OCI-LY1 (cell line): ENCODE results near the gene ZFP90.

Experiments
- H2AFZ ChIP-seq: fragments of 200-600 bp; sonication (generic), shearing (Covaris generic); 2 replicates; pipeline ENCODE4 v1.6.0; 2014; ENCODE audit warnings: antibody characterized with exemption, mild to moderate bottlenecking, low read length
- H3F3A ChIP-seq: fragments of 200-600 bp; sonication (generic), shearing (Covaris generic); 2 replicates; pipeline ENCODE4 v1.6.0; 2014; ENCODE audit warnings: mild to moderate bottlenecking, antibody characterized with exemption, low read length, moderate library complexity; ENCODE audit not compliant: insufficient read depth
- H3K27ac ChIP-seq: fragments of 200-600 bp; sonication (generic); 2 replicates; pipeline ENCODE4 v1.5.1; 2014; ENCODE audit warnings: low read length, mixed run types, mild to moderate bottlenecking, low read depth; ENCODE audit not compliant: poor library complexity, severe bottlenecking
- H3K27me3 ChIP-seq: fragments of 200-600 bp; sonication (generic); 2 replicates; pipeline ENCODE4 v1.6.0; 2014; ENCODE audit warnings: antibody characterized with exemption, mild to moderate bottlenecking, low read length, moderate library complexity; ENCODE audit not compliant: insufficient read depth
- H3K36me3 ChIP-seq: fragments of 200-600 bp; sonication (generic); 2 replicates; pipeline ENCODE4 v1.6.1; 2014; ENCODE audit warnings: mild to moderate bottlenecking, antibody characterized with exemption, low read length, moderate library complexity, mixed read lengths; ENCODE audit not compliant: insufficient read depth
- H3K4me1 ChIP-seq: fragments of 200-600 bp; sonication (generic); 2 replicates; pipeline ENCODE4 v1.5.1; 2014; ENCODE audit warnings: mild to moderate bottlenecking, low read length, moderate library complexity; ENCODE audit not compliant: insufficient read depth, severe bottlenecking
- H3K4me2 ChIP-seq: fragments of 200-600 bp; sonication (generic), shearing (Covaris generic); 2 replicates; pipeline ENCODE4 v1.6.1; 2014; ENCODE audit warnings: low read length
- H3K4me3 ChIP-seq: fragments of 200-600 bp; sonication (generic); 2 replicates; pipeline ENCODE4 v1.5.1; 2014; ENCODE audit warnings: low read length, low read depth, mild to moderate bottlenecking, mixed read lengths; ENCODE audit not compliant: poor library complexity, severe bottlenecking
- H3K79me2 ChIP-seq: fragments of 200-600 bp; shearing (Covaris generic); 2 replicates; pipeline ENCODE4 v1.6.1; 2016; ENCODE audit warnings: mixed run types, low read length, mixed read lengths; ENCODE audit not compliant: insufficient read depth
- H3K9ac ChIP-seq: fragments of 200-600 bp; sonication (generic), shearing (Covaris generic); 2 replicates; pipeline ENCODE4 v1.6.1; 2014; ENCODE audit warnings: mild to moderate bottlenecking, low read length, mixed read lengths
- H3K9me2 ChIP-seq: fragments of 200-600 bp; sonication (generic), shearing (Covaris generic); 2 replicates; pipeline ENCODE4 v1.6.1; 2014; ENCODE audit warnings: low read depth, mild to moderate bottlenecking, low read length, mixed read lengths
- H3K9me3 ChIP-seq: fragments of 200-600 bp; shearing (Covaris generic); 2 replicates; pipeline ENCODE4 v1.6.1; 2014; ENCODE audit warnings: low read length, mixed read lengths
- H4K20me1 ChIP-seq: fragments of 200-600 bp; sonication (generic), shearing (Covaris generic); 2 replicates; pipeline ENCODE4 v1.6.0; 2016; ENCODE audit warnings: mild to moderate bottlenecking, low read length; ENCODE audit not compliant: insufficient read depth
- CTCF ChIP-seq: fragments of 200-600 bp; sonication (generic), shearing (Covaris generic); IDR thresholded peaks from 2 replicates; pipeline ENCODE4 v1.5.1; 2017; ENCODE audit warnings: mild to moderate bottlenecking, antibody characterized with exemption, low read length, moderate library complexity, mixed read lengths
- EZH2 ChIP-seq: fragments of 200-600 bp; sonication (generic), shearing (Covaris generic); IDR thresholded peaks from 2 replicates; pipeline ENCODE4 v1.8.0; 2017; ENCODE audit warnings: borderline replicate concordance, mixed run types, mild to moderate bottlenecking, antibody characterized with exemption, low read length, moderate library complexity, mixed read lengths

The ZFP90 gene

GRCh38 chr16:68607443-68607842, 68.4 kb downstream of the ZFP90 start:
- H3K9ac ChIP-seq, result no peak overlapping the region
- H3F3A ChIP-seq, result no peaks in the 10 kb centered on the region
- H4K20me1 ChIP-seq, result no peaks in the 10 kb centered on the region
- no peaks in the 10 kb centered on the region for H3K9me2 ChIP-seq
- TF ChIP-seq CTCF (no peak), EZH2 (no peak)
- H3K4me3 ChIP-seq, result no peak overlapping the region
- no peaks in the 10 kb centered on the region for H3K36me3 ChIP-seq
- no peaks in the 10 kb centered on the region for H3K4me1 ChIP-seq
- H3K4me2 ChIP-seq, result no peak overlapping the region
- no peaks in the 10 kb centered on the region for H3K27me3 ChIP-seq
- no peaks in the 10 kb centered on the region for H3K79me2 ChIP-seq
- H2AFZ ChIP-seq, result no peak overlapping the region
- H3K9me3 ChIP-seq, result no peaks in the 10 kb centered on the region
- no peak overlapping the region for H3K27ac ChIP-seq

- no peaks in the 10 kb centered on the region for H3K27me3 ChIP-seq
- no peak for TF ChIP-seq CTCF
- no peaks in the 10 kb centered on the region for H3K4me1 ChIP-seq
- no peak overlapping the region for H3K9ac ChIP-seq
- H3K79me2 ChIP-seq, result no peaks in the 10 kb centered on the region
- H2AFZ ChIP-seq, result no peak overlapping the region
- no peaks in the 10 kb centered on the region for H4K20me1 ChIP-seq
- H3K9me2 ChIP-seq, result no peaks in the 10 kb centered on the region
- no peaks in the 10 kb centered on the region for H3K9me3 ChIP-seq
- H3K36me3 ChIP-seq, result no peaks in the 10 kb centered on the region
- H3K4me2 ChIP-seq, result no peak overlapping the region
- H3K4me3 ChIP-seq, result no peak overlapping the region
- H3K27ac ChIP-seq, result no peak overlapping the region
- H3F3A ChIP-seq, result no peaks in the 10 kb centered on the region
Measured at GRCh38 chr16:68608330-68608729, 69.2 kb downstream of the ZFP90 start.

- H3K4me3 ChIP-seq, result no peak overlapping the region
Measured at GRCh38 chr16:68612996-68613395, 73.9 kb downstream of the ZFP90 start.

More at GRCh38 chr16:68612996-68613395, 73.9 kb downstream of the ZFP90 start:
- no peaks in the 10 kb centered on the region for H4K20me1 ChIP-seq
- H3K9me2 ChIP-seq, result no peaks in the 10 kb centered on the region
- H3K4me1 ChIP-seq, result no peaks in the 10 kb centered on the region
- no peak overlapping the region for H3K4me2 ChIP-seq
- no peaks in the 10 kb centered on the region for H3K79me2 ChIP-seq
- H2AFZ ChIP-seq, result no peak overlapping the region
- 0 out of 2 replicates have a peak, but pooled peaks cover 5% of the 10 kb centered on the region for H3K27me3 ChIP-seq
- H3K36me3 ChIP-seq, result no peaks in the 10 kb centered on the region; the same call in 1 of the 2 replicates
- no peak overlapping the region for H3K27ac ChIP-seq
- no peak for TF ChIP-seq CTCF
- no peak for TF ChIP-seq EZH2
- peaks cover 5% of the 10 kb centered on the region for H3K9me3 ChIP-seq
- H3K9ac ChIP-seq, result no peak overlapping the region
- H3F3A ChIP-seq, result no peaks in the 10 kb centered on the region
